ENCODE measurements around the gene CHRDL2.

- TF ChIP-seq, protein P1, sequence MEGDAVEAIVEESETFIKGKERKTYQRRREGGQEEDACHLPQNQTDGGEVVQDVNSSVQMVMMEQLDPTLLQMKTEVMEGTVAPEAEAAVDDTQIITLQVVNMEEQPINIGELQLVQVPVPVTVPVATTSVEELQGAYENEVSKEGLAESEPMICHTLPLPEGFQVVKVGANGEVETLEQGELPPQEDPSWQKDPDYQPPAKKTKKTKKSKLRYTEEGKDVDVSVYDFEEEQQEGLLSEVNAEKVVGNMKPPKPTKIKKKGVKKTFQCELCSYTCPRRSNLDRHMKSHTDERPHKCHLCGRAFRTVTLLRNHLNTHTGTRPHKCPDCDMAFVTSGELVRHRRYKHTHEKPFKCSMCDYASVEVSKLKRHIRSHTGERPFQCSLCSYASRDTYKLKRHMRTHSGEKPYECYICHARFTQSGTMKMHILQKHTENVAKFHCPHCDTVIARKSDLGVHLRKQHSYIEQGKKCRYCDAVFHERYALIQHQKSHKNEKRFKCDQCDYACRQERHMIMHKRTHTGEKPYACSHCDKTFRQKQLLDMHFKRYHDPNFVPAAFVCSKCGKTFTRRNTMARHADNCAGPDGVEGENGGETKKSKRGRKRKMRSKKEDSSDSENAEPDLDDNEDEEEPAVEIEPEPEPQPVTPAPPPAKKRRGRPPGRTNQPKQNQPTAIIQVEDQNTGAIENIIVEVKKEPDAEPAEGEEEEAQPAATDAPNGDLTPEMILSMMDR (IDR thresholded peaks at IDR 0.05; ENCODE audit: poor library complexity) = no peak
- TF ChIP-seq EZH2 (IDR thresholded peaks at IDR 0.05; ENCODE audit: borderline replicate concordance) = no peak
Measured at GRCh38 chr11:74723511-74723910, 7.7 kb downstream of the CHRDL2 start.

All from hepatocyte (in vitro differentiated cells).